HepG2 (cell line): Measurements from ENCODE around the gene CORO1C.

ENCODE experiments used
- ELF4 ChIP-seq: sonication (generic); formaldehyde crosslinking; IDR thresholded peaks from 2 replicates; pipeline ENCODE4 v1.5.0; 2020; ENCODE audit warnings: missing genetic modification reagents, mild to moderate bottlenecking, moderate library complexity, borderline replicate concordance
- GABPA ChIP-seq, 2 experiments: IDR thresholded peaks; 2 replicates each; pipeline ENCODE4 v1.6.1; 2011 to 2016; ENCODE audit warnings: low read depth in 2 of 2, low read length in 1 of 2, missing biosample characterization in 1 of 2, missing genetic modification characterization in 1 of 2
- KLF16 ChIP-seq, 2 experiments: sonication (generic) in 1 of 2; formaldehyde crosslinking in 1 of 2; IDR thresholded peaks; 2 replicates each; pipeline versions ENCODE4 v1.6.1 to v1.8.0; 2016 to 2023; ENCODE audit warnings: missing genetic modification reagents in 2 of 2, missing compliant biosample characterization in 1 of 2
- NAIF1 ChIP-seq: sonication (generic); formaldehyde crosslinking; IDR thresholded peaks from 2 replicates; pipeline ENCODE4 v1.5.0; 2020; ENCODE audit warnings: mild to moderate bottlenecking, missing genetic modification reagents, borderline replicate concordance
- NCOR1 ChIP-seq: fragments of 200-600 bp; sonication (generic); IDR thresholded peaks from 2 replicates; pipeline ENCODE4 v1.7.0; 2017; ENCODE audit warnings: antibody characterized with exemption, low read length, borderline replicate concordance
- PPARG ChIP-seq: conservative IDR thresholded peaks from 2 replicates; pipeline ENCODE4 v1.6.1; 2016; ENCODE audit warnings: missing biosample characterization, missing genetic modification reagents
- ZZZ3 ChIP-seq: sonication (generic); formaldehyde crosslinking; IDR thresholded peaks from 2 replicates; pipeline ENCODE4 v1.4.0; 2020; ENCODE audit warnings: missing genetic modification reagents, mild to moderate bottlenecking, borderline replicate concordance
- TF ChIP-seq, protein P1 (sequence below): IDR thresholded peaks from 2 replicates; pipeline ENCODE4 v1.6.1; 2012; ENCODE audit warnings: inconsistent platforms
- TF ChIP-seq, protein P2 (sequence below): sonication (generic); formaldehyde crosslinking; IDR thresholded peaks from 2 replicates; pipeline ENCODE4 v1.4.0; 2020; ENCODE audit warnings: missing genetic modification reagents
- TF ChIP-seq, protein P3 (sequence below): sonication (generic); formaldehyde crosslinking; IDR thresholded peaks from 2 replicates; pipeline ENCODE4 v1.8.1; 2023; ENCODE audit warnings: mild to moderate bottlenecking, inconsistent platforms, moderate library complexity, missing genetic modification reagents, borderline replicate concordance

DNA sequence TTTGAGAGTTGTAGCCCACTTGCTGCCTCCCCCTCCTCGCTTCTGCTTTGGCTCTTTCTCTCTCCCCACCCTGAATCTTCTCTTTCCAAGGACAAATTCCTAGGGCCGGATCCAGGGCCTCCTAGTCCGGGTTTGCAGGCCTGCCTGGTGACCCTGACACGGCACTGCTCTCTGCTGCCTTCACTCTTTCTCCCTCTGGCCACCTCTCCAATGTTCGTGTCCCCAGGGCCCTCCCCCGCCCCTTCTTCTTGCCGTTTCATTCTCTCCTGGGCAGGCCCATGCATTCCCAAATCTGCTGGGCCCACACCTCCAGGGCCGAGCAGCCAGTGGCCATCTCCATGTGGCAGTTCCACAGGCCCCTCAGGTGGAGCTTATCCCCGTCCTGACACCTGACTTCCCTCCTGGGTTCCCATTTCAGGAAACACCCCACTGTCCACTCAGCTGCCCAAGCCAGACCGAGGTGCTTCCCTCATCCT, 34.0 kb upstream of the CORO1C start:
- TF ChIP-seq NCOR1 (no peak), KLF16 (CRISPR knock-in tag; IDR thresholded peaks at IDR 0.05) (no peak), ZZZ3 (no peak), GABPA (IDR thresholded peaks at IDR 0.05; ENCODE audit: low read depth, low read length) (no peak), GABPA (CRISPR knock-in tag; IDR thresholded peaks at IDR 0.05; ENCODE audit: low read depth) (no peak), ELF4 (no peak), PPARG (CRISPR knock-in tag) (no peak), NAIF1 (no peak)
- TF ChIP-seq, protein P1, sequence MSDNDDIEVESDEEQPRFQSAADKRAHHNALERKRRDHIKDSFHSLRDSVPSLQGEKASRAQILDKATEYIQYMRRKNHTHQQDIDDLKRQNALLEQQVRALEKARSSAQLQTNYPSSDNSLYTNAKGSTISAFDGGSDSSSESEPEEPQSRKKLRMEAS, result no peak
- TF ChIP-seq, protein P2, sequence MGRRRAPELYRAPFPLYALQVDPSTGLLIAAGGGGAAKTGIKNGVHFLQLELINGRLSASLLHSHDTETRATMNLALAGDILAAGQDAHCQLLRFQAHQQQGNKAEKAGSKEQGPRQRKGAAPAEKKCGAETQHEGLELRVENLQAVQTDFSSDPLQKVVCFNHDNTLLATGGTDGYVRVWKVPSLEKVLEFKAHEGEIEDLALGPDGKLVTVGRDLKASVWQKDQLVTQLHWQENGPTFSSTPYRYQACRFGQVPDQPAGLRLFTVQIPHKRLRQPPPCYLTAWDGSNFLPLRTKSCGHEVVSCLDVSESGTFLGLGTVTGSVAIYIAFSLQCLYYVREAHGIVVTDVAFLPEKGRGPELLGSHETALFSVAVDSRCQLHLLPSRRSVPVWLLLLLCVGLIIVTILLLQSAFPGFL (CRISPR knock-in tag), result no peak
- TF ChIP-seq, protein P3, sequence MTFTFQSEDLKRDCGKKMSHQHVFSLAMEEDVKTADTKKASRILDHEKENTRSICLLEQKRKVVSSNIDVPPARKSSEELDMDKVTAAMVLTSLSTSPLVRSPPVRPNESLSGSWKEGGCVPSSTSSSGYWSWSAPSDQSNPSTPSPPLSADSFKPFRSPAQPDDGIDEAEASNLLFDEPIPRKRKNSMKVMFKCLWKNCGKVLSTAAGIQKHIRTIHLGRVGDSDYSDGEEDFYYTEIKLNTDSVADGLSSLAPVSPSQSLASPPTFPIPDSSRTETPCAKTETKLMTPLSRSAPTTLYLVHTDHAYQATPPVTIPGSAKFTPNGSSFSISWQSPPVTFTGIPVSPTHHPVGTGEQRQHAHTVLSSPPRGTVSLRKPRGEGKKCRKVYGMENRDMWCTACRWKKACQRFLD, result no peak
